Esophagus muscularis mucosa (tissue), 3 donors: ENCODE results near the gene NDST4.

Source experiments
- EP300 ChIP-seq: sonication (generic); formaldehyde crosslinking; IDR thresholded peaks from one replicate; pipeline ENCODE4 v1.6.1; 2017; ENCODE audit warnings: antibody characterized with exemption
- POLR2AphosphoS5 ChIP-seq, 2 donors: sonication (generic); formaldehyde crosslinking; IDR thresholded peaks; one replicate each; pipeline ENCODE4 v1.6.1; 2017; ENCODE audit warnings: antibody characterized with exemption in 2 of 2

GRCh38 chr4:114926583-114926982, 186.8 kb downstream of the NDST4 start:
- TF ChIP-seq EP300 (no peak), POLR2AphosphoS5 (IDR thresholded peaks at IDR 0.05) (no peak)
